WTC11 (cell line): ENCODE data around the gene SMG9. TPM values are rescaled to one million over a fixed set of nuclear protein-coding genes. Genes with fewer than 3 reads are reported as not detected.

ENCODE experiments used
- ATAC-seq: fragments of 200-7000 bp; cut with Tn5 transposase; 2 replicates; pipeline ENCODE4 v1.10.0; 2021; ENCODE audit warnings: mild to moderate bottlenecking, moderate library complexity
- CTCF ChIA-PET: fragments of 300-600 bp; sonication (Branson Sonifier 250); formaldehyde crosslinking; loops from one replicate; lab custom pipeline; 2021; ENCODE audit warnings: antibody characterized with exemption; lab: Charles Lee
- POLR2A ChIA-PET: fragments of 350-600 bp; sonication (Branson Sonifier 250); formaldehyde crosslinking; loops from one replicate; lab custom pipeline; 2021; ENCODE audit warnings: antibody characterized with exemption; lab: Charles Lee
- DNase-seq: peaks from one replicate; pipeline ENCODE4 v3.0.0; 2021; ENCODE audit warnings: low spot score
- H3K27ac Mint-ChIP-seq: 2 replicates; pipeline ENCODE4 v1.8.0; 2021; ENCODE audit warnings: mixed read lengths
- H3K27me3 Mint-ChIP-seq: 2 replicates; pipeline ENCODE4 v1.8.0; 2021; ENCODE audit warnings: low read depth, mild to moderate bottlenecking, moderate library complexity, mixed read lengths
- H3K36me3 Mint-ChIP-seq: 2 replicates; pipeline ENCODE4 v1.8.0; 2021; ENCODE audit warnings: mixed read lengths
- H3K4me1 Mint-ChIP-seq: 2 replicates; pipeline ENCODE4 v1.8.0; 2022; ENCODE audit warnings: mixed read lengths
- H3K4me3 Mint-ChIP-seq: 2 replicates; pipeline ENCODE4 v1.8.0; 2021; ENCODE audit warnings: mild to moderate bottlenecking, moderate library complexity, mixed read lengths
- H3K9me3 Mint-ChIP-seq: 2 replicates; pipeline ENCODE4 v1.8.0; 2021; ENCODE audit warnings: mixed read lengths
- ARID4B ChIP-seq: sonication (generic); formaldehyde crosslinking; IDR thresholded peaks from 2 replicates; pipeline ENCODE4 v1.8.0; 2023; ENCODE audit warnings: missing genetic modification reagents, mild to moderate bottlenecking, borderline replicate concordance
- CREB1 ChIP-seq: sonication (generic); formaldehyde crosslinking; IDR thresholded peaks from 2 replicates; pipeline ENCODE4 v1.8.0; 2023; ENCODE audit warnings: mild to moderate bottlenecking, missing genetic modification reagents
- E2F5 ChIP-seq: sonication (generic); formaldehyde crosslinking; IDR thresholded peaks from 2 replicates; pipeline ENCODE4 v1.8.1; 2022; ENCODE audit warnings: mild to moderate bottlenecking, moderate library complexity, missing genetic modification reagents
- ESRRA ChIP-seq: sonication (generic); formaldehyde crosslinking; IDR thresholded peaks from 2 replicates; pipeline ENCODE4 v1.8.1; 2022; ENCODE audit warnings: mild to moderate bottlenecking, missing genetic modification reagents, borderline replicate concordance
- FOXP4 ChIP-seq: sonication (generic); formaldehyde crosslinking; IDR thresholded peaks from 2 replicates; pipeline ENCODE4 v1.8.0; 2022; ENCODE audit warnings: mild to moderate bottlenecking, missing genetic modification reagents
- IRF2 ChIP-seq: sonication (generic); formaldehyde crosslinking; IDR thresholded peaks from 2 replicates; pipeline ENCODE4 v1.8.0; 2022; ENCODE audit warnings: low read depth, missing genetic modification reagents, borderline replicate concordance
- KAT7 ChIP-seq: sonication (generic); formaldehyde crosslinking; IDR thresholded peaks from 2 replicates; pipeline ENCODE4 v1.8.1; 2023; ENCODE audit warnings: missing genetic modification reagents, mild to moderate bottlenecking, borderline replicate concordance
- RELA ChIP-seq: sonication (generic); formaldehyde crosslinking; IDR thresholded peaks from 2 replicates; pipeline ENCODE4 v1.8.1; 2022; ENCODE audit warnings: missing genetic modification reagents, mild to moderate bottlenecking, borderline replicate concordance
- total RNA-seq: library from RNA; stranded (reverse); gene quantifications from 3 replicates; pipeline ENCODE4 v1.2.3, GENCODE V29; 2021

SMG9 gene
- total RNA-seq, 1 experiment from 2014 or later: 25.7 TPM

GRCh38 chr19:43780706-43781525, 26.2 kb upstream of the SMG9 start, which contains the start of gene KCNN4:
Gene KCNN4, minus strand, starts transcription at chr19:43780973. Its CDS starts 112 bp downstream, at chr19:43780861.
- no peaks in the 10 kb centered on the region for H3K36me3 Mint-ChIP-seq
- TF ChIP-seq CREB1 (CRISPR knock-in tag): no peak
- TF ChIP-seq ARID4B (CRISPR knock-in tag): no peak
- no peak for TF ChIP-seq RELA
- no peak for TF ChIP-seq E2F5 (CRISPR knock-in tag)
- TF ChIP-seq, all 79 proteins: peak for 0
- Mint-ChIP-seq H3K4me1 (peaks cover 41% of the 10 kb centered on the region), H3K4me3 (no peak within 1 kb of the TSS), H3K27ac (no peak within 1 kb of the TSS; the same call in 1 of the 2 replicates), H3K27me3 (peaks cover 15% of the 10 kb centered on the region), H3K9me3 (no peaks in the 10 kb centered on the region)
- ATAC-seq (0 out of 2 replicates have a peak, but pooled peaks have one; percentile 6), DNase-seq (no peak)
- POLR2A ChIA-PET: interaction anchor here (1.0 kb wide), 1 partner anchor 26 kb away, joined by 3 read pairs; the partner anchor contains the start of gene SMG9
- CTCF ChIA-PET: interaction anchor here (7.4 kb wide), 1 partner anchor 15 kb away, joined by 101 read pairs; no protein-coding TSS in a partner anchor

GRCh38 chr19:43779820-43780219, 25.1 kb upstream of the SMG9 start:
- H3K4me3 Mint-ChIP-seq: no peak overlapping the region
- no peak for ATAC-seq
- no peak overlapping the region for H3K27ac Mint-ChIP-seq
- POLR2A ChIA-PET: no interaction called here
- peaks cover 26% of the 10 kb centered on the region for H3K27me3 Mint-ChIP-seq
- TF ChIP-seq IRF2 (CRISPR knock-in tag): no peak
- no peak for TF ChIP-seq CREB1 (CRISPR knock-in tag)
- TF ChIP-seq ESRRA: no peak
- no peaks in the 10 kb centered on the region for H3K9me3 Mint-ChIP-seq
- peaks cover 38% of the 10 kb centered on the region for H3K4me1 Mint-ChIP-seq
- H3K36me3 Mint-ChIP-seq: no peaks in the 10 kb centered on the region
- CTCF ChIA-PET: interaction anchor here (0.6 to 7.4 kb wide), 5 partner anchors 13 to 35 kb away, joined by 3 to 101 read pairs (median 4); partner anchors contain the start of genes LYPD5 and SMG9
- no peak for DNase-seq

- Mint-ChIP-seq H3K27me3 (peaks cover 29% of the 10 kb centered on the region), H3K27ac (no peak overlapping the region), H3K9me3 (no peaks in the 10 kb centered on the region), H3K4me1 (peaks cover 38% of the 10 kb centered on the region), H3K36me3 (no peaks in the 10 kb centered on the region), H3K4me3 (no peak overlapping the region)
- CTCF ChIA-PET: interaction anchor here (0.6 to 7.4 kb wide), 5 partner anchors 13 to 34 kb away, joined by 3 to 101 read pairs (median 4); partner anchors contain the start of genes LYPD5 and SMG9
- POLR2A ChIA-PET: no interaction called here
- no peak for TF ChIP-seq FOXP4 (CRISPR knock-in tag)
- no peak for TF ChIP-seq KAT7 (CRISPR knock-in tag)
- no peak for ATAC-seq
- DNase-seq: no peak
These were observed 24.5 kb upstream of the SMG9 start for GRCh38 chr19:43779147-43779819.
